ENCODE data around the gene VCAN.

The VCAN gene

DNA sequence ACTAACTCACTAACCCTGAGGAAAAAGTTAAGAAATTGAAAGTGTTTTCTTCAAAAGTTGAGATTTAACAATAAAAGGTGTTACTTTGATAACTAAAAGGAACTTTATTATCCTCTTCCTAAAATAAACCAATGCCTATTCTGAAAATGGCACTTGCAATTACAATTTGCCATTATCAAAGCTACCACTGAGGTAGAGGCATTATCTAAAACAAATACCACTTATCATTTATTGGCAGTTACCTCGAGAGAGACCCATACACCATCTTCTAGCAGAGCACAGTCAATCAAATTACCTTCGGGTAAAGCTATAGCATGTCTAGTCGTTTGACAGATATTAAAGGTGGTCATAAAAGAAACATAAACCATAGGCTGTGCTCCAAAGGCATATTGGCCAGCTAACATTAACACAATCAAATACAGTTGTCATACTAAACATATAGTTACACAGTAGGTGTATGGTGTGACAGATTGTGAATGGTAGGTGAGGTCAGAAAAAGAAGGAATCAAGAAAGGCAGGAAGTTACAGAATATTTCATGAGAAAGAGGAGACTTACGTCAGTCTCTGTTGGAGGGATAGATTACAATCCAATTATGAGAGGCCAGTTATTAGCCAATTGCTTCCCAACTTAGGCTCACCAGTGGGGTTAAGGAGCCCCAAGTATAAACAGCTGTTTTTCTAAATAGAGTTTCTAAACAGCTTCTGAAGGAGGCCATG, 56.3 kb downstream of the VCAN start (continued):
- TF ChIP-seq ZNF488 (tag by site-specific recombination; IDR thresholded peaks at IDR 0.05), result no peak

- Histone ChIP-seq H3K36me3 (ENCODE audit: control insufficient read depth in 2 of 2, insufficient read depth in 1 of 2, low read length in 2 of 2) (no peaks in the 10 kb centered on the region), H3K27ac (ENCODE audit: extremely low read depth, low read depth, low read length) (no peak overlapping the region), H3K4me1 (ENCODE audit: control insufficient read depth, insufficient read depth, low read length) (peaks cover 12% of the 10 kb centered on the region), H3K4me3 (ENCODE audit: low read depth, low read length) (no peak overlapping the region), H3K9me3 (ENCODE audit: control insufficient read depth, insufficient read depth, low read depth, low read length) (no peaks in the 10 kb centered on the region)
- TF ChIP-seq PRDM1 (tag by site-specific recombination; IDR thresholded peaks at IDR 0.05) (no peak), ZNF561 (tag by site-specific recombination; IDR thresholded peaks at IDR 0.05; ENCODE audit: borderline replicate concordance) (no peak), ZNF140 (tag by site-specific recombination; IDR thresholded peaks at IDR 0.05) (no peak)
- TF ChIP-seq, protein P1, sequence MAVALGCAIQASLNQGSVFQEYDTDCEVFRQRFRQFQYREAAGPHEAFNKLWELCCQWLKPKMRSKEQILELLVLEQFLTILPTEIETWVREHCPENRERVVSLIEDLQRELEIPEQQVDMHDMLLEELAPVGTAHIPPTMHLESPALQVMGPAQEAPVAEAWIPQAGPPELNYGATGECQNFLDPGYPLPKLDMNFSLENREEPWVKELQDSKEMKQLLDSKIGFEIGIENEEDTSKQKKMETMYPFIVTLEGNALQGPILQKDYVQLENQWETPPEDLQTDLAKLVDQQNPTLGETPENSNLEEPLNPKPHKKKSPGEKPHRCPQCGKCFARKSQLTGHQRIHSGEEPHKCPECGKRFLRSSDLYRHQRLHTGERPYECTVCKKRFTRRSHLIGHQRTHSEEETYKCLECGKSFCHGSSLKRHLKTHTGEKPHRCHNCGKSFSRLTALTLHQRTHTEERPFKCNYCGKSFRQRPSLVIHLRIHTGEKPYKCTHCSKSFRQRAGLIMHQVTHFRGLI (tag by site-specific recombination; IDR thresholded peaks at IDR 0.05), result no peak
- ChIA-PET POLR2A (no interaction called here), CTCF (no interaction called here)
Observed at GRCh38 chr5:83528439-83528769, 56.9 kb downstream of the VCAN start.

DNA sequence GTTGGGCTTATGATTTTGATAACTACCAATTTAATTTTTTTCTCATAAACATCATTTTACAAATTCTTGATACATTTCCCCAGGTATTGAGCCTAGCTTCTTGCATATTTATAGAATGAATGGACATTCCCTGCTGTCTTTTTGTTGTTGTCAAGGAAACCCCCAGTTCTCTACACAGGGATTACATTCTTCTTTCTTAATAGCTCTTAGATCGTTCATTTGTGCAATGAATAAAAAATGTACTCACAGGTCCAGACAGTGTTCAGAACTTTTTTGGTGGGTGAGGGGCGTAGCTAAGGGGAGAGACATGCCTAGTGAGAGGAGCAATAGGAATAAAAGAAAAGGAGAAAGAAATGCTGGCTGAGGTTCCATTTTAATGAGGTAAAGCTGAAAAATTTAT, 58.6 kb downstream of the VCAN start:
- POLR2A ChIA-PET, result no interaction called here
- CTCF ChIA-PET, result interaction anchor here (0.7 kb wide), 1 partner anchor 12 kb away, joined by 3 read pairs; no protein-coding TSS in a partner anchor
- Histone ChIP-seq H3K36me3 (ENCODE audit: control insufficient read depth in 2 of 2, insufficient read depth in 1 of 2, low read length in 2 of 2) (no peaks in the 10 kb centered on the region; a peak in 1 of 3 replicates), H3K4me3 (ENCODE audit: low read depth, low read length) (no peak overlapping the region), H3K4me1 (ENCODE audit: control insufficient read depth, insufficient read depth, low read length) (peaks cover 4% of the 10 kb centered on the region), H3K9me3 (ENCODE audit: control insufficient read depth, insufficient read depth, low read depth, low read length) (no peaks in the 10 kb centered on the region), H3K27ac (ENCODE audit: extremely low read depth, low read depth, low read length) (no peak overlapping the region)
- TF ChIP-seq ZNF843 (tag by site-specific recombination; IDR thresholded peaks at IDR 0.05), result no peak
- TF ChIP-seq SCRT2 (tag by site-specific recombination; IDR thresholded peaks at IDR 0.05), result no peak
- TF ChIP-seq ZNF175 (tag by site-specific recombination; IDR thresholded peaks at IDR 0.05), result no peak
- no peak for TF ChIP-seq SALL2 (tag by site-specific recombination; IDR thresholded peaks at IDR 0.05; ENCODE audit: borderline replicate concordance)

- no peak for TF ChIP-seq ZNF843 (tag by site-specific recombination; IDR thresholded peaks at IDR 0.05)
- TF ChIP-seq PRDM6 (tag by site-specific recombination; IDR thresholded peaks at IDR 0.05), result peak; percentile 33
- CTCF ChIA-PET, result interaction anchor here (0.6 kb wide), 1 partner anchor 17 kb away, joined by 5 read pairs; no protein-coding TSS in a partner anchor
- peaks cover 4% of the 10 kb centered on the region; the same call in 1 of the 2 replicates for H3K4me1 ChIP-seq (ENCODE audit: control insufficient read depth, insufficient read depth, low read length)
- no peak overlapping the region for H3K27ac ChIP-seq (ENCODE audit: extremely low read depth, low read depth, low read length)
- H3K4me3 ChIP-seq (ENCODE audit: low read depth, low read length), result no peak overlapping the region
- no peaks in the 10 kb centered on the region; a peak in 1 of 3 replicates for H3K36me3 ChIP-seq (ENCODE audit: control insufficient read depth in 2 of 2, insufficient read depth in 1 of 2, low read length in 2 of 2)
- POLR2A ChIA-PET, result no interaction called here
- no peaks in the 10 kb centered on the region for H3K9me3 ChIP-seq (ENCODE audit: control insufficient read depth, insufficient read depth, low read depth, low read length)
Observed at GRCh38 chr5:83531661-83532060, 60.1 kb downstream of the VCAN start.

GRCh38 chr5:83538786-83539462, 67.4 kb downstream of the VCAN start:
- H3K27ac ChIP-seq (ENCODE audit: extremely low read depth, low read depth, low read length), result no peak overlapping the region
- ChIA-PET POLR2A (no interaction called here), CTCF (no interaction called here)
- TF ChIP-seq ZEB2 (tag by site-specific recombination; IDR thresholded peaks at IDR 0.05), result no peak
- TF ChIP-seq, protein P2, sequence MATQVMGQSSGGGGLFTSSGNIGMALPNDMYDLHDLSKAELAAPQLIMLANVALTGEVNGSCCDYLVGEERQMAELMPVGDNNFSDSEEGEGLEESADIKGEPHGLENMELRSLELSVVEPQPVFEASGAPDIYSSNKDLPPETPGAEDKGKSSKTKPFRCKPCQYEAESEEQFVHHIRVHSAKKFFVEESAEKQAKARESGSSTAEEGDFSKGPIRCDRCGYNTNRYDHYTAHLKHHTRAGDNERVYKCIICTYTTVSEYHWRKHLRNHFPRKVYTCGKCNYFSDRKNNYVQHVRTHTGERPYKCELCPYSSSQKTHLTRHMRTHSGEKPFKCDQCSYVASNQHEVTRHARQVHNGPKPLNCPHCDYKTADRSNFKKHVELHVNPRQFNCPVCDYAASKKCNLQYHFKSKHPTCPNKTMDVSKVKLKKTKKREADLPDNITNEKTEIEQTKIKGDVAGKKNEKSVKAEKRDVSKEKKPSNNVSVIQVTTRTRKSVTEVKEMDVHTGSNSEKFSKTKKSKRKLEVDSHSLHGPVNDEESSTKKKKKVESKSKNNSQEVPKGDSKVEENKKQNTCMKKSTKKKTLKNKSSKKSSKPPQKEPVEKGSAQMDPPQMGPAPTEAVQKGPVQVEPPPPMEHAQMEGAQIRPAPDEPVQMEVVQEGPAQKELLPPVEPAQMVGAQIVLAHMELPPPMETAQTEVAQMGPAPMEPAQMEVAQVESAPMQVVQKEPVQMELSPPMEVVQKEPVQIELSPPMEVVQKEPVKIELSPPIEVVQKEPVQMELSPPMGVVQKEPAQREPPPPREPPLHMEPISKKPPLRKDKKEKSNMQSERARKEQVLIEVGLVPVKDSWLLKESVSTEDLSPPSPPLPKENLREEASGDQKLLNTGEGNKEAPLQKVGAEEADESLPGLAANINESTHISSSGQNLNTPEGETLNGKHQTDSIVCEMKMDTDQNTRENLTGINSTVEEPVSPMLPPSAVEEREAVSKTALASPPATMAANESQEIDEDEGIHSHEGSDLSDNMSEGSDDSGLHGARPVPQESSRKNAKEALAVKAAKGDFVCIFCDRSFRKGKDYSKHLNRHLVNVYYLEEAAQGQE (tag by site-specific recombination; IDR thresholded peaks at IDR 0.05), result peak; percentile 77
- peaks cover 0 to 14% of the 10 kb centered on the region in 2 experiments; a peak in 2 of 3 replicates for H3K36me3 ChIP-seq (ENCODE audit: control insufficient read depth in 2 of 2, insufficient read depth in 1 of 2, low read length in 2 of 2)
- no peaks in the 10 kb centered on the region for H3K9me3 ChIP-seq (ENCODE audit: control insufficient read depth, insufficient read depth, low read depth, low read length)
- H3K4me1 ChIP-seq (ENCODE audit: control insufficient read depth, insufficient read depth, low read length), result no peaks in the 10 kb centered on the region
- no peak overlapping the region for H3K4me3 ChIP-seq (ENCODE audit: low read depth, low read length)

Measured in HEK293 (cell line).